GM19025 (cell line): ENCODE data around the gene HOXA13.

Source experiments
- ATAC-seq: cut with Tn5 transposase; IDR thresholded peaks from one replicate; pipeline ENCODE4 v1.9.1; 2021; ENCODE audit warnings: mild to moderate bottlenecking, low read depth, moderate library complexity; ENCODE audit not compliant: unreplicated experiment

The HOXA13 gene

GRCh38 chr7:27161214-27161720 lies 38.6 kb downstream of the HOXA13 start:
- no peak for ATAC-seq

- ATAC-seq = peak; percentile 44
Observed at GRCh38 chr7:27160546-27161213, 39.2 kb downstream of the HOXA13 start.

- no peak for ATAC-seq
Observed at GRCh38 chr7:27160145-27160545, 39.7 kb downstream of the HOXA13 start.

- ATAC-seq = no peak
Observed at GRCh38 chr7:27159266-27160144, 40.4 kb downstream of the HOXA13 start.

GRCh38 chr7:27158436-27159265 lies 41.2 kb downstream of the HOXA13 start:
- no peak for ATAC-seq

- ATAC-seq = no peak
Observed at GRCh38 chr7:27157702-27158431, 42.0 kb downstream of the HOXA13 start.

GRCh38 chr7:27156916-27157701 lies 42.8 kb downstream of the HOXA13 start:
- no peak for ATAC-seq

- ATAC-seq = no peak
Observed at GRCh38 chr7:27156508-27156898, 43.4 kb downstream of the HOXA13 start, which contains the start of gene HOXA7. Gene HOXA7, minus strand, starts transcription at chr7:27156675. Its CDS starts 130 bp downstream, at chr7:27156545.

GRCh38 chr7:27155816-27156507 lies 43.9 kb downstream of the HOXA13 start:
- no peak for ATAC-seq

- no peak for ATAC-seq
Observed at GRCh38 chr7:27154901-27155815, 44.7 kb downstream of the HOXA13 start.

GRCh38 chr7:27154369-27154768 lies 45.5 kb downstream of the HOXA13 start:
- no peak for ATAC-seq

GRCh38 chr7:27153526-27153925 lies 46.4 kb downstream of the HOXA13 start:
- ATAC-seq = no peak

- ATAC-seq = no peak
Observed at GRCh38 chr7:27152816-27153442, 47.0 kb downstream of the HOXA13 start.

GRCh38 chr7:27151931-27152815 lies 47.7 kb downstream of the HOXA13 start, which contains the start of gene HOXA3:
Gene HOXA3, minus strand, starts transcription at chr7:27152583. Its CDS starts 41,943 bp downstream, at chr7:27110640.
- no peak for ATAC-seq

GRCh38 chr7:27151341-27151930 lies 48.5 kb downstream of the HOXA13 start:
- no peak for ATAC-seq
